Keratinocyte (primary cell): ENCODE measurements around the gene DDX42.

Experiments used
- CTCF ChIP-seq, 3 experiments: IDR thresholded peaks in 1 of 3; conservative IDR thresholded peaks in 1 of 3; optimal IDR thresholded peaks in 1 of 3; 2 replicates in 2 of 3; 3 replicates in 1 of 3; pipeline versions ENCODE3 to v1.5.1; 2011; ENCODE audit warnings: low read length in 3 of 3, mild to moderate bottlenecking in 3 of 3, moderate library complexity in 2 of 3, control low read depth in 1 of 3, inconsistent platforms in 1 of 3; ENCODE audit not compliant: insufficient read depth in 2 of 3; ENCODE audit errors: extremely low read depth in 1 of 3
- EZH2 ChIP-seq: IDR thresholded peaks from one replicate; pipeline ENCODE4 v1.6.1; 2012; ENCODE audit warnings: inconsistent platforms, mild to moderate bottlenecking, low read length, moderate library complexity

DNA sequence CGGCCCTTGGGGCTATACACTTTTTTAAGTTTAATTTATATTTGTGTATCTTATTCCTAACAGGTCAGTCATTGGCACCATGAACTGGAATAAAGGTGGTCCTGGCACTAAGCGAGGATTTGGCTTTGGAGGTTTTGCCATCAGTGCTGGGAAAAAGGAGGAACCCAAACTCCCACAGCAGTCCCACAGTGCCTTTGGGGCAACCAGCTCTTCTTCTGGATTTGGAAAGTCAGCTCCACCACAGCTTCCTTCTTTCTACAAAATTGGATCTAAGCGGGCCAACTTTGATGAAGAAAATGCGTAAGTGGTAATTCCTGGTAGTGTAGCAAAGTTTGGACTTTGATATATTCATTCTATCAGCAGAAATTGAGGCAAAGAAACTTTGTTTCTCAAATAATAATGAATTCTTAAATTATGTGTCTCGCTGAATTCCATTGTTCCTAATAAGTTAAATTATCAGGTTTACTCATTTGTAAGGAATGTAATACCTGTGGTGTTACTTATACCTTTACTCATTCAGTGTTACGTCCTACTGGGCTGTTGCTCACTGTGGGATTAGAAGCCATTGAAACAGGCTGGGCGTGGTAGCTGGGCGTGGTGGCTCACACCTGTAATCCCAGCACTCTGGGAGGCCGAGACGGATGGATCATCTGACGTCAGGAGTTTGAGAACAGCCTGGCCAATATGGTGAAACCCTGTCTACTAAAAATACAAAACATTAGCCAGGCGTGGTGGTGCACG lies 13.2 kb downstream of the DDX42 start:
- TF ChIP-seq CTCF (optimal IDR thresholded peaks at IDR 0.05 in 1 of 3, IDR thresholded peaks at IDR 0.05 in 1 of 3, conservative IDR thresholded peaks at IDR 0.05 in 1 of 3; ENCODE audit: extremely low read depth in 1 of 3, insufficient read depth in 2 of 3, low read length in 3 of 3) (no peak), EZH2 (no peak)
